ENCODE results near the gene GDPD4. TPM values are rescaled to one million over a fixed set of nuclear protein-coding genes. Genes with fewer than 3 reads are reported as not detected.

GDPD4 gene
- total RNA-seq, 1 donor from 2014 or later, result not detected

- DNase-seq, result no peak
Measured at GRCh38 chr11:77171885-77172665, 129.4 kb downstream of the GDPD4 start.

- no peak for DNase-seq
Measured at GRCh38 chr11:77171254-77171653, 130.2 kb downstream of the GDPD4 start.

- DNase-seq, result no peak
Measured at GRCh38 chr11:77170107-77170506, 131.4 kb downstream of the GDPD4 start.

DNA sequence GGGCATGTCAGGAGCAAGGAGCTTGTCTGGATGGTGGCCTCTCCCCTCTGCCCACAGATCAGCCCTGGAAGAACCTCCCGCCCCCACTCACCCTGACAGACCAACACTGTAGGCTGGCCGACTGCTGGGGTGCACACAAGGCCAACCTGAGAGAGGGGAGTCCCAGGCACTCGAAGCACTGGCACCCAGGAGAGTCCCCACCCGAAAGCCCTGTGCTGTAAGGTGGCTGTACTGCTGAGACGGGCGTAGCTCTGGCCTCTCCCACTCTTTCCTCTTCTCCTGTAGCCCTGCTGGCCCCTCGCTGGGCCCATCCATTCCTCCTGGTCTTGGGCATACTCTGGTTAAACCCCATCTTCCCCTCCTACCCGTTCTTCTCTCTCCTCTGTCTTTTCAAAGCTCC lies 133.7 kb downstream of the GDPD4 start:
- DNase-seq, result no peak

DNA sequence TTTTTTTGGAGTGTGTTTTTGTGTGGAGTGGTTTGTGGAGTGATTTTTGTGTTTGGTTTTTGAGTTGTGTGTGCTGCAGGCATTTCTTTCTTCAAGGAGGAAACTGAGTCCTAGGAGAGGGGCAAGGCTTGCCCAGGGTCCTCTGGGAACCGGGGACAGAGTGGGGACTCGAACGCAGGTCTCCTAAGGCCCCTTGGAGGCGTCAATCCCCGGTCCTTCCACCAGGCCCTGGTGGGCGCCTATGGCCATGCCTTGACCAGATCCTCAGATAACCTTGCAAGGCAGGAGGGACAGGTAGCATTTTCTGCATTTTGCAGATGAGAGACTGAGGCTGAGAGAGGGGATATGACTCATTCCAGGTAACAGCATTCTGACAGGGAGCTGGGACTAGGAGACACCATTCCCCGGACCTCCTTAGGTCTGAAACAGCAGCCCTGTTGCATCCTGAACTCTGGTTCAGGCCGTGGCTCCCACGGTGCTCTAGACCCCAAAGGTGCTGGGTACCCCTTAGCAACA lies 134.3 kb downstream of the GDPD4 start:
- DNase-seq, result no peak

Other genes with a start within 250 kb of the GDPD4 start
- gene CAPN5, start 234.7 kb downstream of the GDPD4 start, total RNA-seq, result 5.6 and 8.5 TPM in 2 replicates
- gene OMP, start 198.8 kb downstream of the GDPD4 start, total RNA-seq, result 0.47 TPM in 1 of 2 replicates, not detected in the other
- 7.7 and 8.7 TPM in 2 replicates for gene MYO7A, start 173.4 kb downstream of the GDPD4 start, total RNA-seq
- 0.19 and 0.51 TPM in 2 replicates for gene PAK1, start 172.4 kb upstream of the GDPD4 start, total RNA-seq